Transverse colon (tissue), 4 donors: Measurements from ENCODE around the gene LCN2.

Source experiments
- EP300 ChIP-seq: sonication (generic); formaldehyde crosslinking; IDR thresholded peaks from one replicate; pipeline ENCODE4 v1.6.1; 2017; ENCODE audit warnings: antibody characterized with exemption, low read depth
- POLR2A ChIP-seq: fragments of 450-650 bp; IDR thresholded peaks from one replicate; pipeline ENCODE4 v1.6.1; 2016; ENCODE audit warnings: antibody characterized with exemption, mild to moderate bottlenecking, moderate library complexity
- POLR2AphosphoS5 ChIP-seq, 3 donors: sonication (generic); formaldehyde crosslinking; IDR thresholded peaks; one replicate each; pipeline ENCODE4 v1.6.1; 2016; ENCODE audit warnings: antibody characterized with exemption in 3 of 3
- TF ChIP-seq, protein P1 (sequence below), 5 experiments: fragments of 200-600 bp in 3 of 5; fragments of 450-650 bp in 2 of 5; sonication (generic) in 3 of 5; IDR thresholded peaks; 1 replicate in 2 of 5; 2 replicates in 3 of 5; pipeline ENCODE4 v1.5.1; 2016 to 2017; ENCODE audit warnings: antibody characterized with exemption in 5 of 5, inconsistent platforms in 3 of 5, mild to moderate bottlenecking in 2 of 5, moderate library complexity in 1 of 5

DNA sequence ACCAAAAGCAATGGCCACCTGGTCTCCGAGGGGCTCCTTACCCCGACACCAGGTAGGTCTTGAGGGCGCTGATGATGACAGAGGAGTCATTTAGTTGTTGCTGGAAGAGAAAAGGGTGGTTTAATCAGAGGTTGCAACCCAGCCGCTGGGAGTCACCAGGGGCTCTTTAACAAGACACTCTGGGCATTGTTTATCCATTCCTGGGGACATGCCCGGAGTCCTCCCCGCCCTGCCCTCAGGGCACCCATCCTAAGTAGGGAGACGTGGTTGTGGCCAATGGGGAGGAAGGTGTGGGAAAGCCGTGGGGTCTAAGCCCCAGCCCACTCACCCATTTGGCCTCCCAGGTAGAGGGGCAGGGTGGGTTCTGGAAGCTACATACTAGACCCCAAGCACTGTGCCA lies 24.8 kb upstream of the LCN2 start:
- TF ChIP-seq, protein P1, sequence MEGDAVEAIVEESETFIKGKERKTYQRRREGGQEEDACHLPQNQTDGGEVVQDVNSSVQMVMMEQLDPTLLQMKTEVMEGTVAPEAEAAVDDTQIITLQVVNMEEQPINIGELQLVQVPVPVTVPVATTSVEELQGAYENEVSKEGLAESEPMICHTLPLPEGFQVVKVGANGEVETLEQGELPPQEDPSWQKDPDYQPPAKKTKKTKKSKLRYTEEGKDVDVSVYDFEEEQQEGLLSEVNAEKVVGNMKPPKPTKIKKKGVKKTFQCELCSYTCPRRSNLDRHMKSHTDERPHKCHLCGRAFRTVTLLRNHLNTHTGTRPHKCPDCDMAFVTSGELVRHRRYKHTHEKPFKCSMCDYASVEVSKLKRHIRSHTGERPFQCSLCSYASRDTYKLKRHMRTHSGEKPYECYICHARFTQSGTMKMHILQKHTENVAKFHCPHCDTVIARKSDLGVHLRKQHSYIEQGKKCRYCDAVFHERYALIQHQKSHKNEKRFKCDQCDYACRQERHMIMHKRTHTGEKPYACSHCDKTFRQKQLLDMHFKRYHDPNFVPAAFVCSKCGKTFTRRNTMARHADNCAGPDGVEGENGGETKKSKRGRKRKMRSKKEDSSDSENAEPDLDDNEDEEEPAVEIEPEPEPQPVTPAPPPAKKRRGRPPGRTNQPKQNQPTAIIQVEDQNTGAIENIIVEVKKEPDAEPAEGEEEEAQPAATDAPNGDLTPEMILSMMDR (IDR thresholded peaks at IDR 0.05): no peak
- no peak for TF ChIP-seq POLR2A
- no peak for TF ChIP-seq POLR2AphosphoS5 (IDR thresholded peaks at IDR 0.05)
- TF ChIP-seq EP300: no peak
